ENCODE data around the gene PLVAP.
"Not testable (repeated sequence)": the region's sequence is repeated elsewhere in the genome, so short reads cannot be mapped to it uniquely, and the experiment has no call there.

PLVAP gene

GRCh38 chr19:17380426-17381138 lies 3.4 kb upstream of the PLVAP start:
- 91 to 98% methylated on average over 4 of the region's 5 CpGs for WGBS, 2 experiments (ENCODE audit: insufficient coverage in 2 of 2)

GRCh38 chr19:17379221-17379631 lies 2.1 kb upstream of the PLVAP start:
- no peaks in the 10 kb centered on the region for H3K9me3 ChIP-seq (ENCODE audit: control insufficient read depth, low read length)
- H3K27ac ChIP-seq (ENCODE audit: low read depth, low read length, severe bottlenecking): peak overlapping the region; percentile 30
- H3K4me3 ChIP-seq (ENCODE audit: extremely low read depth, insufficient read depth, low read length, poor library complexity, severe bottlenecking): no peak overlapping the region
- peaks cover 34% of the 10 kb centered on the region for H3K4me1 ChIP-seq (ENCODE audit: control insufficient read depth, insufficient read depth, low read length, poor library complexity, severe bottlenecking)
- 42 to 48% methylated on average over 11 to 12 of the region's 14 CpGs for WGBS, 2 experiments (ENCODE audit: insufficient coverage in 2 of 2)
- no peaks in the 10 kb centered on the region for H3K36me3 ChIP-seq (ENCODE audit: control insufficient read depth, insufficient read depth, low read length)

More at GRCh38 chr19:17380426-17381138, 3.4 kb upstream of the PLVAP start:
- H3K27ac ChIP-seq (ENCODE audit: low read depth, low read length, severe bottlenecking): no peak overlapping the region
- H3K4me3 ChIP-seq (ENCODE audit: extremely low read depth, insufficient read depth, low read length, poor library complexity, severe bottlenecking): no peak overlapping the region
- no peaks in the 10 kb centered on the region for H3K36me3 ChIP-seq (ENCODE audit: control insufficient read depth, insufficient read depth, low read length)
- peaks cover 34% of the 10 kb centered on the region for H3K4me1 ChIP-seq (ENCODE audit: control insufficient read depth, insufficient read depth, low read length, poor library complexity, severe bottlenecking)
- H3K9me3 ChIP-seq (ENCODE audit: control insufficient read depth, low read length): no peaks in the 10 kb centered on the region

- H3K36me3 ChIP-seq (ENCODE audit: control insufficient read depth, insufficient read depth, low read length): no peaks in the 10 kb centered on the region
- WGBS, 2 experiments (ENCODE audit: insufficient coverage in 2 of 2): 82 to 87% methylated on average over 10 to 11 of the region's 13 CpGs
- H3K4me1 ChIP-seq (ENCODE audit: control insufficient read depth, insufficient read depth, low read length, poor library complexity, severe bottlenecking): peaks cover 32% of the 10 kb centered on the region
- no peak overlapping the region for H3K27ac ChIP-seq (ENCODE audit: low read depth, low read length, severe bottlenecking)
- no peak overlapping the region for H3K4me3 ChIP-seq (ENCODE audit: extremely low read depth, insufficient read depth, low read length, poor library complexity, severe bottlenecking)
- no peaks in the 10 kb centered on the region for H3K9me3 ChIP-seq (ENCODE audit: control insufficient read depth, low read length)
Observed at GRCh38 chr19:17378271-17378670, 1.1 kb upstream of the PLVAP start.

- H3K9me3 ChIP-seq (ENCODE audit: control insufficient read depth, low read length): no peaks in the 10 kb centered on the region
- H3K4me1 ChIP-seq (ENCODE audit: control insufficient read depth, insufficient read depth, low read length, poor library complexity, severe bottlenecking): peaks cover 6% of the 10 kb centered on the region
- H3K36me3 ChIP-seq (ENCODE audit: control insufficient read depth, insufficient read depth, low read length): no peaks in the 10 kb centered on the region
- H3K27ac ChIP-seq (ENCODE audit: low read depth, low read length, severe bottlenecking): no peak overlapping the region
- WGBS, 2 experiments (ENCODE audit: insufficient coverage in 2 of 2): 99% methylated on average over 6 of the region's 8 CpGs
- H3K4me3 ChIP-seq (ENCODE audit: extremely low read depth, insufficient read depth, low read length, poor library complexity, severe bottlenecking): no peak overlapping the region
Observed at GRCh38 chr19:17370026-17370587, 7.0 kb downstream of the PLVAP start.

- Histone ChIP-seq H3K36me3 (ENCODE audit: control insufficient read depth, insufficient read depth, low read length) (no peaks in the 10 kb centered on the region), H3K4me1 (ENCODE audit: control insufficient read depth, insufficient read depth, low read length, poor library complexity, severe bottlenecking) (peaks cover 4% of the 10 kb centered on the region), H3K4me3 (ENCODE audit: extremely low read depth, insufficient read depth, low read length, poor library complexity, severe bottlenecking) (no peak overlapping the region), H3K27ac (ENCODE audit: low read depth, low read length, severe bottlenecking) (no peak overlapping the region), H3K9me3 (ENCODE audit: control insufficient read depth, low read length) (no peaks in the 10 kb centered on the region)
- 97 to 98% methylated on average over 13 to 22 of the region's 22 CpGs for WGBS, 2 experiments (ENCODE audit: insufficient coverage in 2 of 2)
Observed at GRCh38 chr19:17365361-17365760, 11.8 kb downstream of the PLVAP start.

GRCh38 chr19:17363852-17364605 lies 13.1 kb downstream of the PLVAP start:
- WGBS, 2 experiments (ENCODE audit: insufficient coverage in 2 of 2): 92 to 93% methylated on average over 4 to 10 of the region's 20 CpGs
- H3K4me1 ChIP-seq (ENCODE audit: control insufficient read depth, insufficient read depth, low read length, poor library complexity, severe bottlenecking); H3K27ac ChIP-seq (ENCODE audit: low read depth, low read length, severe bottlenecking); H3K4me3 ChIP-seq (ENCODE audit: extremely low read depth, insufficient read depth, low read length, poor library complexity, severe bottlenecking); H3K9me3 ChIP-seq (ENCODE audit: control insufficient read depth, low read length); H3K36me3 ChIP-seq (ENCODE audit: control insufficient read depth, insufficient read depth, low read length): not testable (repeated sequence)

GRCh38 chr19:17359905-17360800 lies 17.0 kb downstream of the PLVAP start:
- Histone ChIP-seq H3K9me3 (ENCODE audit: control insufficient read depth, low read length) (no peaks in the 10 kb centered on the region), H3K4me1 (ENCODE audit: control insufficient read depth, insufficient read depth, low read length, poor library complexity, severe bottlenecking) (peaks cover 7% of the 10 kb centered on the region), H3K36me3 (ENCODE audit: control insufficient read depth, insufficient read depth, low read length) (no peaks in the 10 kb centered on the region), H3K27ac (ENCODE audit: low read depth, low read length, severe bottlenecking) (no peak overlapping the region), H3K4me3 (ENCODE audit: extremely low read depth, insufficient read depth, low read length, poor library complexity, severe bottlenecking) (no peak overlapping the region)
- WGBS, 2 experiments (ENCODE audit: insufficient coverage in 2 of 2): 80 to 100% methylated on average over 2 to 3 of the region's 6 CpGs

GRCh38 chr19:17358395-17358794 lies 18.7 kb downstream of the PLVAP start:
- Histone ChIP-seq H3K36me3 (ENCODE audit: control insufficient read depth, insufficient read depth, low read length) (no peaks in the 10 kb centered on the region), H3K4me3 (ENCODE audit: extremely low read depth, insufficient read depth, low read length, poor library complexity, severe bottlenecking) (no peak overlapping the region), H3K27ac (ENCODE audit: low read depth, low read length, severe bottlenecking) (no peak overlapping the region), H3K9me3 (ENCODE audit: control insufficient read depth, low read length) (no peaks in the 10 kb centered on the region), H3K4me1 (ENCODE audit: control insufficient read depth, insufficient read depth, low read length, poor library complexity, severe bottlenecking) (peaks cover 7% of the 10 kb centered on the region)
- whole genome bisulfite sequencing, 2 experiments (ENCODE audit: insufficient coverage in 2 of 2): 87 to 95% methylated on average over 7 of the region's 7 CpGs

GRCh38 chr19:17357724-17358123 lies 19.4 kb downstream of the PLVAP start:
- Histone ChIP-seq H3K4me3 (ENCODE audit: extremely low read depth, insufficient read depth, low read length, poor library complexity, severe bottlenecking) (no peak overlapping the region), H3K27ac (ENCODE audit: low read depth, low read length, severe bottlenecking) (no peak overlapping the region), H3K9me3 (ENCODE audit: control insufficient read depth, low read length) (no peaks in the 10 kb centered on the region), H3K36me3 (ENCODE audit: control insufficient read depth, insufficient read depth, low read length) (no peaks in the 10 kb centered on the region), H3K4me1 (ENCODE audit: control insufficient read depth, insufficient read depth, low read length, poor library complexity, severe bottlenecking) (peaks cover 12% of the 10 kb centered on the region)
- WGBS, 2 experiments (ENCODE audit: insufficient coverage in 2 of 2): 87 to 94% methylated on average over 8 to 9 of the region's 11 CpGs

- WGBS, 2 experiments (ENCODE audit: insufficient coverage in 2 of 2): 94 to 96% methylated on average over 7 of the region's 7 CpGs
- Histone ChIP-seq H3K4me3 (ENCODE audit: extremely low read depth, insufficient read depth, low read length, poor library complexity, severe bottlenecking) (no peak overlapping the region), H3K36me3 (ENCODE audit: control insufficient read depth, insufficient read depth, low read length) (no peaks in the 10 kb centered on the region), H3K27ac (ENCODE audit: low read depth, low read length, severe bottlenecking) (no peak overlapping the region), H3K4me1 (ENCODE audit: control insufficient read depth, insufficient read depth, low read length, poor library complexity, severe bottlenecking) (peaks cover 12% of the 10 kb centered on the region), H3K9me3 (ENCODE audit: control insufficient read depth, low read length) (no peaks in the 10 kb centered on the region)
Observed at GRCh38 chr19:17357078-17357666, 20.0 kb downstream of the PLVAP start.

Measured in mesodermal cell (in vitro differentiated cells).